ENCODE results near the gene ARL14EP.

Gene ARL14EP

DNA sequence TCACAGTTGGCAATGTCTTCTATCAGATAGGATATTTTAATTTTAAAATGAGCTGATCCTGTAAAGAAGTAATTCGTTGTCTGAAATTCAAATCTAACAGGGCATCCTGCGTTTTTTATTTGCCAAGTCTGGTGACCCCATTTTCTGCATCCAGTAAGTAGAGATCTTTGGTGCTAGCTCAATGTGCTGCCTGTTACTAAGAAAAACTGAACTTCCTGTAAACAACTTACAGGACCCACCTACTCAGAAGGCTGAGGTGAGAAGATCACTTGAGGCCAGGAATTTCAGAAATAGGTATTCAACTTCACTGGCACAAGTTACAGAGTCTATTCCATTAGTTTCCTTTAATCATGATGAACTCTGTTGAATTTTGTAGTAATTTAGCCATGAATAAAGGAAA lies 4.0 kb downstream of the ARL14EP start:
- DNase-seq (ENCODE audit: low read depth in 4 of 4, low spot score in 1 of 4), result no peak

GRCh38 chr11:30328681-30329080 lies 5.8 kb downstream of the ARL14EP start:
- DNase-seq (ENCODE audit: low read depth in 4 of 4, low spot score in 1 of 4), result no peak

DNA sequence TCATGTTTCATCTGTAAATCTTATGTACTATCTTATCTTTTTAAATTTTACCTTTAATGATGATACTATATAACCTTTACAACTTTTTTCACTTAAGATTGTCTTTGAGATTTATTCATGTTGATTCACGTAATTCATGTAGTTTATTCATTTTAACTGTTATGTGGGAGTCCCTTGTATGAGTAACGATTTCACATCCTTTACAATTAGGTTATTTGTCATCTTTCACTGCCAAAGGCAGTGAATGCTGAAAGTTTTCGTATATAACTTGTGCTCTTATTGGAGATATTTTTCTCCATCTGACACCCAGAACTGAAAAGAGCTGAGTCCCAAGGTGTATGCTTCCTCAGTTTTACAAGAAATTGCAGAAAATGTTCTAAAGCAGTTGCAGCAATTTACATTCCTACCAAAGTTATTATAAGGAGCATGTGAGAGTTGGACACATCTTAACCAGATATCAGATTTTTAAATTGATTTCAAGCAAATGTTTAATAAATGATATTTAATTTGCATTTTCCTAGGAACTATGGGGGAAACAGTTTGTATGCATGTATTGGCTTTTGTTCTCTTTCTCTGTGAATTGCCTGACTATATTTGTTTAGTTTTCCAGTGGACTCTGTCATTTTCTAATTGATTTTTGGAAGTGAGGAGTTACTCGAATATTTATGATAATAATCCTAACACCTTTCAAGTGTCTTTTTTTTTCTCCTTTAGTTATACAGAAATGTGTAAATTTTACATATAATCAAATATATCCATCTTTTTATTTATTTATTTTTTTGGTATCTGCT lies 6.4 kb downstream of the ARL14EP start:
- no peak for DNase-seq (ENCODE audit: low read depth in 4 of 4, low spot score in 1 of 4)

GRCh38 chr11:30333405-30333804 lies 10.5 kb downstream of the ARL14EP start:
- DNase-seq (ENCODE audit: low read depth in 4 of 4, low spot score in 1 of 4), result no peak

GRCh38 chr11:30342736-30343166 lies 19.8 kb downstream of the ARL14EP start:
- DNase-seq (ENCODE audit: low read depth in 4 of 4, low spot score in 1 of 4), result no peak

- DNase-seq (ENCODE audit: low read depth in 4 of 4, low spot score in 1 of 4), result no peak
Observed at GRCh38 chr11:30344085-30344484, 21.2 kb downstream of the ARL14EP start.

GRCh38 chr11:30345644-30346043 lies 22.7 kb downstream of the ARL14EP start:
- no peak for DNase-seq (ENCODE audit: low read depth in 4 of 4, low spot score in 1 of 4)

GRCh38 chr11:30346068-30346688 lies 23.3 kb downstream of the ARL14EP start:
- DNase-seq (ENCODE audit: low read depth in 4 of 4, low spot score in 1 of 4), result no peak

- no peak for DNase-seq (ENCODE audit: low read depth in 4 of 4, low spot score in 1 of 4)
Observed at GRCh38 chr11:30348035-30348434, 25.1 kb downstream of the ARL14EP start.

GRCh38 chr11:30349885-30350284 lies 27.0 kb downstream of the ARL14EP start:
- DNase-seq (ENCODE audit: low read depth in 4 of 4, low spot score in 1 of 4), result no peak

GRCh38 chr11:30350384-30350783 lies 27.5 kb downstream of the ARL14EP start:
- no peak for DNase-seq (ENCODE audit: low read depth in 4 of 4, low spot score in 1 of 4)

DNA sequence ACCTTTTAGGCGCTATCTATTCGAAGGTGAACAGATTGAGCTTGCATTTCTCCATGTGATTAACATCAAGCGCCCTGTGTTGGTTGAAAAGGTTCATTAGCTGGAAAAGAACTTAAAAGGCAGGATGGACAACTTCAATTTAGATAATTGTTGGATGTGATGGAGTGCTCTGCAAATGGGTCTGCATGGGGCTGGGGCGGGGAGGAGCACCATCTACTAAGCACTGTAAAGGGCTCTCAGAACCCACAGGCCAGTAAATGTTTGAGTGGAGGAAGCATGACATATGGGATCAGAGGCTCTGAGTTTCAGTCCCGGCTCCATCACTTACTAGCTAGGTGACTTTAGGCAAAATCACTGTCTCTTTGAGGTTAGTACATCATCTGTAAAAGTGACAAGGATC lies 28.2 kb downstream of the ARL14EP start:
- DNase-seq (ENCODE audit: low read depth in 4 of 4, low spot score in 1 of 4), result no peak

DNA sequence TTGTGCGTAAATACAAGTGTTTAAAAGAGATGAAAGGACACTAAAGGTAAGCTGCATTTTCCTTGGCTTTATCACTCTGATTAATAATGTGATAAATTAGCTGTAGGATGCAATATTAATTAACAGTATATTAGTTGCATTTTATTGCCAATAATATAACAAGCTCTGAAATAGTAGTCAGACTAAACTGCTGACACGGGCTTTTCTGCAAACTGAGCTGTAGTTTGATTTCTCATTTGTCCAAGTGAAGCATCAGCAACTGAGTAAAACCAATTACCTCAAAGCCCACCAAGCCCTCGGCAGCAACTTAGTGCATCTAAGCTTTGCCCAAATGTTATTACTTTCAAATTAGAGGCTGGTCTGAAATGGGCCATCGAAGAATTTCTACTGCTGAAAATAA lies 33.5 kb downstream of the ARL14EP start:
- no peak for DNase-seq (ENCODE audit: low read depth in 4 of 4, low spot score in 1 of 4)

- DNase-seq (ENCODE audit: low read depth in 4 of 4, low spot score in 1 of 4), result no peak
Observed at GRCh38 chr11:30357872-30358271, 35.0 kb downstream of the ARL14EP start.

GRCh38 chr11:30358536-30358935 lies 35.6 kb downstream of the ARL14EP start:
- no peak for DNase-seq (ENCODE audit: low read depth in 4 of 4, low spot score in 1 of 4)

DNA sequence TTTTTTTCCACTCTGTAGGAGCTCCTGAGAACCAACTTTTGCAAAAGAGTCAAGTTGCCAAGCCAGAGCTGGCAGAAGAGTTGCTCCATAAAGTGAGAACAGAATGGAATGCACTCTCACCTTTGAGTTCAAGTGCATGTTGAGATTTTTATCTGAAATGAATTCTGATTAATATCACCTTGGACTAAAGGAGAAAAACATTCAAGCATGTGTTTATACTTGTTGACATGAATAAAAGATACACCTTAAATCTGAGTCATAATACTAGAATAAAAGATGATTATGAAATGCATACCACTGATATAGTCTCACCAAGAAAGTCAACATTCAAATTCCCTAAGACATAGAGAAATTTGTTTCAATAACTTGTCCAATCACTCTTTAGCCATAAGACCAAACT lies 37.8 kb downstream of the ARL14EP start:
- DNase-seq (ENCODE audit: low read depth in 4 of 4, low spot score in 1 of 4), result no peak

DNA sequence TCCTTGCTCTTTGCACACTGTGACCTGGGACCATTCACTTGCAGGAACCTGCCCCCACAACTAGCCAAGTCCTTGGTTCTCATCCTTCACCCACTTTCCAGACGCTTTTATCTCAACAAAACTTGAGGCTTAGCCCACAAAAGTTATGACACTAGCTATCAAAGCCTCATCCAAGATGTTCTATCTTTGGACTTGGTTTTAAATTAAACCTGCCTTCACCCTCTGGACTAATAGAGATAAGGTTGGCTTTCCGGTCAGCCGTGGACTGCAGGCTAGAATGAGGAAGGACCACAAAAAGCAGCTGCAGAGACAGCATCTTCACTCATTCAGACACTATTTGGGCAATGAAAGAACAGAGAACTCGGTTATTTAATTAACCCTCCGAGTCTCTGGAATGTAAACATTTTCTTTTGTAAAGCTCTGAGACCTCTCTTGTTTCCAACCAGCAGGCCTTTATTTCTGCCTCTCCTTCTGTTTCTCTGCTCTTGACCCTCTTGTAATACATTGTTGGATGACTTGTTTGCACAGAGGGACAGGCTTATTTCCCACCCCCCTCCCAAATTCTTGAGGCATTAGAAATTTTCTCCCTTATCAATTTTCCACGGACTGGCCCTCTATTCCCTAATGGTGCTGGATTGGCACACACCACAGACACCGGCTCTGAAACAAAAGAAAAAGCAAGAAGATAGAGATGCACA lies 41.4 kb downstream of the ARL14EP start:
- DNase-seq (ENCODE audit: low read depth in 4 of 4, low spot score in 1 of 4), result no peak

- no peak for DNase-seq (ENCODE audit: low read depth in 4 of 4, low spot score in 1 of 4)
Observed at GRCh38 chr11:30364837-30365482, 42.1 kb downstream of the ARL14EP start.

- DNase-seq (ENCODE audit: low read depth in 4 of 4, low spot score in 1 of 4), result no peak
Observed at GRCh38 chr11:30365793-30366517, 43.1 kb downstream of the ARL14EP start.

DNA sequence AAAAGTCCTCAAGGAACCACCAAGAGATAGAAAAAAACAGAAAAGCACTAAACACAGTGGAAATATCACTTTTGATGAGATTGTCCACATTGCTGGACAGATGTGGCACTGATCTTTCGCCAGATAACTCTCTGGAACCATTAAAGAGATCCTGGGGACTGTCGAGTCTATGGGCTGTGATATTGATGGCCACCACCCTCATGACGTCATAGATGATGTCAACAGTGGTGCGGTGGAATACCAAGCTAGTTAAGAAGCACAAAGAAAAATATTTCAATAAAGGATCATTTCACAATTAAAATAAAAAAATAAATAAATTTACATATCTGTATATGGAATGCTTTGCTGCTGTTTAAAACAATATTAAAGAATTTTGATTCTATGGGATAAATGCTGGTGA lies 45.5 kb downstream of the ARL14EP start:
- DNase-seq (ENCODE audit: low read depth in 4 of 4, low spot score in 1 of 4), result no peak

DNA sequence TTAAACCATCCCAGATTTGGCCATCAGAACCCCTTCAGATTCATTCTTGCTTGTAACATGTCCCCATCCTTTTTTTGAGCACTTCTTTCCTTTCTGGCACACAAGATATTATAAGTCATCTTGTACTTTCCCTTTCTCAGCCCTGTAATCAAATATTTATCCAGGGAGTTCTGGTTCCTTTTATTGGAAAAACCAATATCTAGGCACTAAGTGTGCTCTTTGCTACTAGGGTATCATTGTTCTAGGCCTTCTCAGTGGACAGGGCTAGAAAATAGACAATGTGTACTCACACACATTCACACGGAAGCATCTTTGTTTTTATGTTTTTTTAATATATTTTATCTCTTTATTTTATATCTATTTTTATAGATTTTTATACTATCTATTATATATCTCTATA lies 47.3 kb downstream of the ARL14EP start:
- DNase-seq (ENCODE audit: low read depth in 4 of 4, low spot score in 1 of 4), result no peak
